Non-pigmented ciliary epithelial cell (primary cell): ENCODE measurements around the gene SP100.
"Not testable (repeated sequence)": the region's sequence is repeated elsewhere in the genome, so short reads cannot be mapped to it uniquely, and the experiment has no call there.

Source experiments
- DNase-seq: peaks from one replicate; pipeline ENCODE4 v3.0.0-alpha.2; 2010; ENCODE audit warnings: low read depth

The SP100 gene

DNA sequence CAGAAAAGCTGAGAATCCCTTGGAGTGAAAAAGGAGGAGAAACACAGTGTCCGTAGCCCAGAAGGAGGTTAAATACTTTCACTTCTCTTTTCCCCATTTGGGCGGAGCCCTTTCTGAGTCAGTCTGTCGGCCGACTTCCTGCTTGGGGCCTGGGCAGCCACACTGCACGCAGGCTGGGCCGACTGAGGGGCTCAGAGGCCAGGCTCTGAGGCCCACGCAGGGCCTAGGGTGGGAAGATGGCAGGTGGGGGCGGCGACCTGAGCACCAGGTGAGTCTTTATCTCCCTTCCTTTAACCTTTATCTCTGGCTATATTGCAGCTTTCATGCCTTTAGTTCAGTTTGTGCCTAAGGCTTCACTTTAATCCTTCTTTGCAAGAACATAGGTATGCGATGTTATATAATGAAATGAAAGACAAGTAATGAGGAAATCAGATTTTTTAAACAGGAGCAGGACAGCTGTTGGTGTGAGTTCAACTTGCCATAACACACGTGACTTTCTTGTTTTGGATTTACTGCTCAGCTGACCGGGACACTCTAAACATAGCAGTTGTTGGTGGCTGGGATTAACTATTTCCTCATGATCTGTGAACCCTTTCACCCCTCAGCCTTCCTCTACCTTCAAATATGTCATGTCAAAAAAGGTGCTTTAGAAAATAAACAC is at the start of gene SP100:
Gene SP100 (plus strand): TSS at position 141 of the 661 bp plus-strand sequence. CDS start 96 bp downstream, at position 237.
- no peak for DNase-seq

DNA sequence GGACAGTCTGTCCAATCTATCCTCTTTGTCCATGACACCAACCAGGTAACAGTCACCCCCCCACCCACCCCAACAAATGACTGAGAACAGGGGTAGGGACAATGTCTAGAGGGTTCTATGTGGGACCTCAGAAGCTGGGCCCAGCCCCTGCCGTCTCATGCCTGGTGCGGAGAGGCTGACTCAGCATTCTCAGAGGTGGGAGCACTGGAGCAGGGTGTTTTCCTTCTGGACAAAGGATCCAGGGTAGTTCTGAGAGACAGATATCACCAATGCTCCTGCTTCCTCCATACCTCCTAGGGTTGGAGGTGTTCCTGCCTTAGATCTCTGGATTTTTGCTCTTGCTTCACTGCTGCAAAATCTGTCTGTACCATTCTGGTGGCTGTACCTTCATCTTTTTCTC is 33.9 kb upstream of the SP100 start:
- DNase-seq = no peak

DNA sequence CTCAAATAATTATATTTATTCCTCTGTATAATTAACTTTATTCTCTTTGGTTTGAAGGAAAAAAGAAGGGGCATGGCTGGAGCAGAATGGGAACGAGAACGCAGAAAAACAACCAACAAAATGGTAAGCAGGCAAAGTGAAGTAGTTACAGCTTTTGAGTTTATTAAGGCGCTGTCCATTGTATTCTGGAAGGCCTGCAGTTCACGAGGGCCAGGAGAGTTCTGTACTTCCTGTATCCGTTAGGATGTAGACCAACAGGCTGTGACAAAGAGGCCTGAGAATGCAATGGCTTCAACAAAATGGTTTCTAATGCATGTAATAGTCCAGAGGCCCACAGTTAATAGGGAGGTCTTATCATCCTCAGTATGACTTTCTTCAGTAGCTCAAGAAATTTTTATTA is 32.5 kb upstream of the SP100 start:
- DNase-seq = no peak

DNA sequence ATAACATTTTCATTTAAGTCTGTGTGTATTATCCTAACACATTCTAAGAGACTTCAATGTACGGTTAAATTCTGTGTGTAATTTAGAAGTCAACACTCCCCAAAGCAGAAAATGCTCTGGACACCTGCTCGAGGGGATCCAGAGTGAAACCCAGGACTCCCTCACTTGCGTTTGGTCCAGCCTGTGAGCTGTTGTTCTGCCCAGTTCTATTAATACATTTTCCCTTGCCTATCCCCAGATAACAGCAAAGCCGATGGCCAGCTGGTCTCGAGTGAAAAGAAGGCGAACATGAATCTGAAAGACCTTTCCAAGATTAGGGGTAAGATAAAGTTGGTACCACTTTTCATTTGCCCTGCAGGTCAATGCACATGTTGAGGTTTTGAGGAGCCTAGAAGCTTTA is 31.0 kb upstream of the SP100 start:
- DNase-seq = no peak

DNA sequence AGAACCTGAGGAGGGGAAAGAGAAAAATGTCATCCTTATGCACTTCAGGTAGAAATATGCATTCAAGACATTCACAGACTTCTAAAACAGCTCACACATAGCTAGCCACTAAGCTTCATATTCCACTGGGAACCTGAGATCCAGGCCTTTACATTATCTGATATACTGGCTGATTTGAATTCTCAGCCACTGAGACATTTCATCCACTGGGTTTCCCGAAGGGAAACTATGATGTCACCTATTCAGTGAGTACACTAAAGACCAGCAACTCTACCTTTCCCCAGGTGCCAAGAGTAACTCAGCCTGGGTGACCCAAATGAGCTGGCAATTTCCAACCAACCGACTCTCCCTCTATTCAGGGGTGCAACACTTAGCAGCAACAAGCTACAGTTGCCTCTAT is 21.7 kb upstream of the SP100 start:
- DNase-seq = no peak

DNA sequence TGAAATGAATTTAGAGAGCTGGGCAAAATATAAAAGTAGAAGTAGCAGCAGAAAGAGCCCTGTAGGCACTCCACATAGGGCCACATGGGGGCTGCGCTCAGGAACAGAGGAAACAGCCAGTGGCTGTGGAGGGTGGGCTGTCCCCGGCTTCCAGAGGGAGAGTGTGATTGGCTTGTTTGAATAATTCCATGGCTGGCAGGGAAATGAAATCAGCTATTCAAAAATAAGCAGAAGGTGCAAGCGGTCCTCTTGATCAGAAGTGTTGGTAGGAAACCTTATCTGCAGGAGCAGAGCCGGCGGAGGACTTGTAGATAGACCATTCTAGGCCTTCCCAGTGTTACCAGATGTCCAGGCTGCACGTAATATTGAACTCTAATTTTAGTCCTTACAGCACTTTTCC is 17.3 kb upstream of the SP100 start:
- not testable (repeated sequence) for DNase-seq

DNA sequence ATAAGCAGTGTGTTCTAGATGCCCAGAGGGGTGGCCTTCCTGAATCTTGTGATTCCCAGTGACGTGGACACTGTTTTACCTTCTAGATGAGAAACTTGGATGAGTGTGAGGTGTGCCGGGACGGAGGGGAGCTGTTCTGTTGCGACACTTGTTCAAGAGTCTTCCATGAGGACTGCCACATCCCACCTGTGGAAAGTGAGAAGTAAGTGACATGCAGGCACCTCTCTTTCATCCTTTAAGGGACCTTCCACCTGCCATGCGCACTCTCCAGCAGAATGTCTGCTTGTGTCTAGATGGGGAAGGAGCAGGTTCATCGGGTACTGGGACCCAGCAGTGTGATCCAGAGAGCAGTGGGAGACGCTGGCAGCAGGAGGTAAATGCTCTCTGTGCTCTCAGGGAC is 16.0 kb upstream of the SP100 start:
- DNase-seq = no peak

DNA sequence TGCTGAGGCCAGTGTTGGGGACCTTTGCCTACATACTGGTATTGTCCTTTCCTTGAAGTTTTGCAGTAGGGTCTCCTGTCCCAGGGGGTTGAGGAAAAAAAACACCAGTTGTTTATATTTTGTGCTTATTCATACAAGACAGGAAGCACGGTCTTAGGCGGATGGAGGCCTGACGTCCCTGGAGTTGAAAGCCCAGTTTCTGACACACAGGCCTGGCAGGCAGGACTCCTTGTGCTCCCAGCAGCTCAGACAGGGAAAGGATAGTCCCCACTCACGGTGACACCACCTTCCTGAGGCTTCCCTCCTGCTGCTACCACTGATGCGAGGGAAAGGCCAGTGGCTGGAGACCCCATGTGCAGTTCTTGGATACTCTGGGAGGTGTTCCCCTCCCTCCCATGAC is 15.5 kb upstream of the SP100 start:
- no peak for DNase-seq

DNA sequence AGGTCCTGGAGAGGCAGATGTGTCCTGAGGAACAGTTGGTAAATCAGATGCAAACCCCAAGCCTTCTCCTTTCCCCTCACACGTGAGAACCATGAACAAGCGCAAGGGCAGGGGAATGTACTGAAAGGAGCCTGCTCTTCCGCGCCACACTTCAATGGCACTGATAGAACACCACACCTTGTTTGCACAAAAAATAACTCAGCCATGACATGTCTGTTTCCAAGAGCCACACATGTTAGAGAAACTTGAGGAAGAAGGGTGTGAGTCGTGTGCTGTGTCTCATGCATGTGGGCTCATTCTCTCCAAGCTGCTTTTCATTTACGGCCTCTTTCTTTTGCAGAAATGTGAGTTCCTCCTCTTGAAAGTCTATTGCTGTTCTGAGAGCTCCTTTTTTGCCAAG is 15.0 kb upstream of the SP100 start:
- not testable (repeated sequence) for DNase-seq

DNA sequence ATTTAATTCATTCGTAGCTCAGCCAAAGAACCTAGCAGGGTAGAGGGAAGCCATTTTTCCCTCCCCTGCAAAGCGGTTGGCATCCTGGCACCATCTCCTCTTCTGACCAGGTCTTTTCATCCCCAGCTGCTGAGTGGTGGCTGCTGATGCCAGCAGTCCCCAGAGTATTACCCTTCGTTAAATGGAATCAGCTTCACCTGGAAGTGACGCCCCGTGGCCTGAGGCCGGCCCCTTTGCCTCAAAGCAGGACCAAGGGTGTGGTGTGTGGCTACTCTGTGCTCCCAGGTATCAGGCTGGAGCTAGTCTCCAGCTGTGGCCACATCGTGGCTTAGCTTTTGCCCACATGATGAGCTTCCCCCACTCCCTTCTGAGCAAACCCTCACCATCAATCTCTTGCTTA is 12.3 kb upstream of the SP100 start:
- DNase-seq = no peak

DNA sequence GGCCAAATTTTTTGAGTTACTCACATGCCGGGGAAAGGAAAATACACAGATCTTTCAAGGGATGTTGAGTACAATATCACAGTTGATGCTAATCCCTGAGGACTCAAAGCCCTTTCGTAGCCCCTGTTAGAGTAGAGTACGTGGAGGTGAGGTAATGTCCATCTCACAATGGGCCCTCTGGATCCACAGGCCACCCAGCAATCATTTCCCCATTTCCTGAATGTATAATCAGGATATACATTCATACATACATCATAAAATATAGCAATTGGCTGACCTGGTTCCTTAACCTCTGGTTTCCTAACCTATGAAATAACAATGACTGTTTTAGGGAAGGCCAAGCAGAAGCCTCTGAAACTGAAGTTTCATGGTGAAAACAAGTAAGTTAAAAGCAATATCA is 10.2 kb upstream of the SP100 start:
- DNase-seq = no peak

DNA sequence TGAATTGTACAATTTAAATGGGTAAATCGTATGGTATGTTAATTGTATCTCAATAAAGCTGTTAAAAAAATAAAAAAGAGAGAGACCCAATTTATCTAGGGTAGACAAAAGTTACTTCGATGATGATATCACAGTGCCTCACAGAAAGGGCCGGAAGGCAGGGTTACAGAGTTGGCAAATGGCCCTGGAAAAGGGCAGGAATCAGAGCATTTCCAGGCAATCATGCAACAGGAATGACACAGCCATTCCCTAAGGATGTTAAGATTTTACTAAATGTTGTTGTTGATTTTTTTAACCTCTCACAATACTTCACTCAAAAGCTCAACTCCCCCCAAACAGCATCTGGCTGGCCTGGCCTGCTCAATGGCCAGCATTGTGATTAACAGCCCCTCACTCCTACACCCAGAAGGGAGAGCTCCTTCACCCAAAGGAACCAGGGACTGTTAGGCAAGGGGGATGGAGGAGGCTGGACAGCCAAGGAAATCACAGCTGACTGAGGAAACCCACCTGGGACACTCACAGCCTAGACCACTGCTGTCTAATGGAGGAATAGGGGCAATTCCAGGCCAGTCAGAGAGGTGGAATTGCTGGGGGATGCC is 7.7 kb upstream of the SP100 start:
- no peak for DNase-seq

DNA sequence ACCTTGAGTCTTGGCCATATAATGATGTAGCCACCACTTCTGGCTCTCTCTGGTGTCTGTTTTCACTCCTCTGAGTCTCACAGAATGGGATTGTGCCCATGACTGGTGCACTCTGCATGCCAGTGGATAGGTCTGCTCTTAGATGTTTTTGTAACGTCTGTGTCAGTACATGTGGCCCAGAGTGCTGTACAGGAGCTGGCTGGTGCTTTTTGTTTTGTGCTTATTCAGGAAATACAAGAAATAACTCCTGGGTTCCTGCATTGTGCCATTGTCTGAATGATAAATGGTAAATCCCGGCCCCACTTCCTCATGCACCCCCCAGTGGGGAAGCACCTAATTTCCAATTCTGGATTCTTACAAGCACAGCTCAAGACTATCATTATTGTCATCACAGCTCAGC is 6.7 kb upstream of the SP100 start:
- DNase-seq = not testable (repeated sequence)

DNA sequence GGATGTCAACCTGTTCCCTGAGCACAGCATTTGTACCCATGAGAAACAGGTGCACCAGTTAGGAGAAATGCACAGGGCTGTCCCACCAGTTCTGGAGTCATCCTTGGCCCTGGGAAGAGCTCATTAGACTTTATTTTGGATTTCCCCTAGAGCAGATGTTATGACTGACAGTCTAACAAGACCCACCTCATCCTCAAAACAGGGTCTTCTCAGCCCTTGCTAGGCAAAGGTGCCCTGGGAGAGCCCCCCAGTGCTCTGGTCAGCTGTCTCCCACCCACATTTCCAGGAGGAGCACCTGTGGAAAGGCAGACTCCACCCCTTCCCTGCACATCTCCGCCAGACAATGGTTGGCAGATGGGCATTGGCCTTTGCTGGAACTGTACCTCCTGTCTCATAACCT is 5.7 kb upstream of the SP100 start:
- DNase-seq = no peak

DNA sequence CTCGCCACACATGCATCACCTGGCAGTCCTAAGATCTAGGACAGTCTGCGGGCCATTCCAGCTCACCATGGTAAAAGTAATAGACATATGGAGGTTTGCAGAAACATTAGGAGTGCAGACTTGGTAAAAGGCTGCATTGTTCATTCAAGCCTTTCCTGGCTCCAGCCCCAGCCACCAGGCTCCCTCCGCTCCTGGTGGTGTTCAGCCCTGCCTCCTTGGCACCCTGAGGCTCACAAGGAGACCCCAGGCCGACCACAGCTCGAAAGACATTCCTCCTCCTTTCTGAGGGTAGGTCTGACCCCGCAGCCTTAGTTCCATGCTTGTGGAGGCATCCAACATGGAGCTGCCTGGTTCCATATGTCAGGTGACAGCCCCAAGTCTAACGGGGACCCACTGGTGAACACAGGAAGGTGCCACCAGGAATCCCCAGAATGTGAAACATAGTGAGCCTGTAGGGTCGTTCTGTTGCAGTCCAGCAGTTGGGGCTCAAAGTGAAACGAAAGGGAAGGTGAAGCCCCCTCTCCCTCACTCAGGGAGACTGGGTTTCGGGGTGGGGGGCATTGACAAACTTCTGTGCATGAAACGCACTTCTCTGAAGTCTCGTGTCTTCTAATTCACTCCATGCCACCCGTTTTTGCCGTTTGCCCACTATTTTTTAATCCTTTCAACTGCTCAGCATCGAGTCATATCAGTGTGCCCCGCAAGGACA is 5.0 kb upstream of the SP100 start:
- no peak for DNase-seq

DNA sequence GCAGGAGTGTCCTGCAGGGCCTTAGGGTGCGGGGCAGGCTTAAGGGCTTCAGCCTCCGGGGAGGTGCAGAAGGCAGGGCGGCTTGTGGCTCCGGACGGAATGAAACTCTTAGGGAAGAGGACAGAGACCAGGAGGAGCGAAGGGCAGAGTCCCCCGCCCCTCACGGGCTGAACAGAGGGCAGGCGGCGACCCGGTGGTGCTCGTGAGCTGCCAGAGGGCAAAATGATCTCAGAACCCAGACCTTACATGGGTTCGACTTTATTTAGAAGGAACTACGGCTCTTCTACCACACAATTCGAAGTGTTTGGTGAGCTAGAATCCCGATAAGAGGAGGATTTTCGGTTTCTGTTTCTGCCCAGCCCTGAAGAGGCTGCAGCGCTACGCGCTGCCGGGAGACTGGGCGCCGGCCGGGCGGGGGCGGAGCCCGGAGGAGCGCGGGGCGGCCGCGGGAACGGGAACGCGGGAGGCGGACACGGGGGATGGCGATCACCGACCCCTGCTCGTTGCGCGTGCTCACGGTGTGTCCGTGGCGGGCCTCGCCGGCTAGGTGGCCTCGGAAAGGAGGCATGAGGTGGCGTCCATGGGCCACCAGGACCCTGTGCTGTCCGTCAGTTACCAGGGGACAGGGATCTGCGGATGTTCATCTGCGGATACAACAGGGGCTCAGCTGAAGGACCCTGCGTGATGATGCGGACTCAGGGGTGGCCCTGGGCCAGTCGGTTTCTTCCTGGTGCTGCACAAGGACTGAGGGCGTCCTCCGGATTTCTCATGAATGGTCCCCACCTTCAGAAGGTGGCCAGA is 4.2 kb upstream of the SP100 start:
- no peak for DNase-seq

DNA sequence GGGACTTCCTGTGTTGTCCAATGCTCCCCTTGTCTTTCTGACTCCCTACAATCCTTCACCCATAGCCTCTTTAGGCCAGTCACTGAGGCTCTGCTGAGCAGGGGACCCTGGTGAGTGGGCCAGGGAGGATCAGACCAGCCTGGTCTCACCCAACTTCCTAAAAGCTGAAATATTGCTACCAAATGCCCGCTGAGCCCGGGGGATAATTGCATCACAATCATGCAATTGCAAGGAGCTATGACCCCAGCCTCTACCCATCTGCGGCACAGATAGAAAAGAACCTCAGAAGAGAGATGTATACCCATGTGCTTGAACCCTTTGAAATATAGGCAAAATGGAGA is 3.7 kb upstream of the SP100 start:
- DNase-seq = no peak

DNA sequence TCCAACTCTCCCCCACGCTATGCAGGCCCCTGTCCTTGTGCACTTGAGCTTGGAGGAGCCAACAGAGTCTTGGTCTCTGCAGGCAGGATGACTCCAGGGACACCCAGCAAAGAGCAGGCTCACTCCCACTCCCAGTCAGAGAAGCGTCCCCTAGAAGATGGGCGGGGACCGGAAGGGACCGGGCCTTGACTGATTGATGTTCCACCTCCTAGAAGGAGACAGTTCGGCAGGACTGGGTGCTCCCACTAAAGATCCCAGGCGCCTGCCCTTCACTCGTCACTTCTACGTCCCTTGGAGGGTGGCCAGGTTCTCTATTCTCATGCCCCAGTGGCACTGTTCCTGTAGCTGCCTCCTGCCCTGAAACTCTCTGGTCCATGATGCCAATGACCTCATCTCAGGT is 3.2 kb upstream of the SP100 start:
- DNase-seq = no peak

DNA sequence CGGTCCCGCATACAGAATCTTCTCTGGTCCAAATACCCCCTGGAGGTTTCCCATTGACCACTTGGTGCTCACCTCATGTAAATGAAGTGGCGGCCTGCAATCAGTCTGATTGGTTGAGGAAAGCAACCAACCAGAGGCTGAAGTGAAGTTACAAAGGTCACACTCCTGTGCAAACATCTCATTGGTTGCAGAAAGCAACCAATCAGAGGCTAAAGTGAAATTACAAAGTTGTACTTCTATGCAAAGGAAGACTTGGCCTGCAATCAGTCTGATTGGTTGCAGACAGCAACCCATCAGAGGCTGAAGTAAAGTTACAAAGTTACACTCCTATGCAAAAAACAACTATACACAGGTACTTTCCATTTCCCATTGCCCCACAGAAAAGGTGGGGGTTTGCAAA is 2.5 kb upstream of the SP100 start:
- no peak for DNase-seq

DNA sequence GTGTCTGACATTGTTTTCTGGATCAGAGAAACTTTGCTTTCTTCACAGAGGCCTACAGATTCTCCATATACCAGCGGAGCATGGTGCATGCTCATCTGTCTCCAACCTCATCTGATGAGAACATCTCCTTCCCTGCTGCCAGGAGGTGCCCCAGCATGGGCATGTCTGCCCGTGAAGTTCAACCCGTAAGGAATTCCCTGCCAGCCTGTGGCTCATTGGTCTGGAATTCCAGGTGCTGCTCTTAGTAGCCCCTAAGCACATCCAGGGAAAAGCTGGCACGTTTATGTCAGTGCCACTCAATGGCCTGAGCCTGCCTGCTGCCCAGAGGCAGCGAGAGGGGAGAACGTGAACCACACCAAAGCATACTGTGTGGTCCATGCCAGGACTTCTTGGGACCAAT is 1.7 kb upstream of the SP100 start:
- no peak for DNase-seq

DNA sequence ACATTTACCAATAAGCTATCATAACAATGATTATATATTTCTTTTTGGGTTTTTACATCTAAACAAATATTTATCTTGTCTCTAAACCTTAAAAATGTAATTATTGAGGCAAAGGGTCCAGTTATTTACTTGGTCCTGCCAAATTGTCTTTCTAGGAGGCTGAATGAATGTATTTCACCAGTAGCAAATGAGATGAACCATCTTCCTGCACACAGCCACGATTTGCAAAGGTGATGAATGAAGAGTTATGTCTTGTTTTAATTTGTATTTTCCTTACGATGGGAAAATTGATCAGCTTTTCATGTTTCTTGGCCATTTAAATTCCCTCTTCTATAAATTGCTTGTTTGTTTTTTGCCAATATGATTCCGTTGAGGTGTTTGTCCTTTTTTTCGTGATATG is 1.4 kb downstream of the SP100 start:
- no peak for DNase-seq

DNA sequence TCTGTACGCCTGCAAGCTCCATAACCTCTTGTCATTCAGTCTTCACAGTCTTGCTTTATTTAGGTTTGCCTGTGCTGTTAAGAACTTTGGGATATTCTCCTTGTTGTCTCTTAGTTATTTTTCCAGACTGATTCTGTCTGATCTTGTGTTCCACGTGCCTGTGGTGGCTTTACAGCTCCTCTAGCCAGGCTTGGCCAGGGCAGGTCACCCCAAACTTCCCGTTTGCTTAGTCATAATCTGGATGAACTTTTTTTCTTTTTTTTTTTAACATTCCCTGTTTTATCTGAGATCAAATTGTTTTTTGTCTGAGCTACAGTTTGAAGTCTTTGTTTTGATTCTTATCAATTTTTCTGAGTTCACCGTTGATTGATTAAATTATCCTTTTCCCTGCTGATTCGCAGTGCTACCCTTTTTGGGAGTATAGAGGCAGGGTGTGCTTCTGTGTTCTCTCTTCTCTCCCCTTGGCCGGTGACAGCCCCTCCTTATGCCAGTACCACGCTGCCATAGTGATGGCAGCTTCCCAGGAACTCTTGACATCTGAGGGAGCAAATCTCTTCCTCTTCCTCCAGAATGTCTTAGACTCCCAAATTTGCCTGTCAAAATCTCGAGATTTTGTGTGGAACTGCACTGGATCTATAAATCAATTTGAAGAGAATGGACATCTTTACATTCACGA is 2.5 kb downstream of the SP100 start:
- DNase-seq = no peak
